CD4-positive, CD25-positive, alpha-beta regulatory T cell (primary cell): Measurements from ENCODE around the gene NTN1. TPM values are rescaled to one million over a fixed set of nuclear protein-coding genes. Genes with fewer than 3 reads are reported as not detected.

ENCODE experiments used
- ATAC-seq, 2 donors: fragments of 150-1000 bp; cut with Tn5 transposase; one replicate each; pipeline ENCODE4 v1.10.0; 2021; ENCODE audit warnings: low read depth in 2 of 2, moderate number of reproducible peaks in 2 of 2, moderate library complexity in 1 of 2
- DNase-seq, 3 donors: peaks; one replicate each; pipeline versions ENCODE4 v3.0.0 to v3.0.0-alpha.2; 2012 to 2022; ENCODE audit warnings: mixed read lengths in 1 of 3
- H3K27ac ChIP-seq: one replicate; pipeline ENCODE4 v1.7.0; 2013; ENCODE audit warnings: mild to moderate bottlenecking, low read length; ENCODE audit not compliant: insufficient read depth, poor library complexity, severe bottlenecking
- H3K27me3 ChIP-seq: one replicate; pipeline ENCODE4 v1.7.0; 2013; ENCODE audit warnings: low read length; ENCODE audit not compliant: control insufficient read depth, insufficient read depth
- H3K36me3 ChIP-seq: one replicate; pipeline ENCODE4 v1.7.0; 2013; ENCODE audit warnings: mild to moderate bottlenecking, low read length, moderate library complexity; ENCODE audit not compliant: control insufficient read depth, insufficient read depth
- H3K4me1 ChIP-seq: 2 replicates; pipeline ENCODE4 v1.7.0; 2013; ENCODE audit warnings: mild to moderate bottlenecking, low read length; ENCODE audit not compliant: insufficient read depth, control insufficient read depth, poor library complexity, severe bottlenecking
- H3K4me3 ChIP-seq: one replicate; pipeline ENCODE4 v1.7.0; 2013; ENCODE audit warnings: low read depth, mild to moderate bottlenecking, low read length, moderate library complexity
- H3K9me3 ChIP-seq, 2 experiments: 1 replicate in 1 of 2; 2 replicates in 1 of 2; pipeline ENCODE4 v1.7.0; 2013; ENCODE audit warnings: low read length in 2 of 2, mild to moderate bottlenecking in 1 of 2, moderate library complexity in 1 of 2; ENCODE audit not compliant: control insufficient read depth in 2 of 2
- H3K27ac Mint-ChIP-seq, 3 donors: one replicate each; pipeline ENCODE4 v1.8.0; 2020 to 2022; ENCODE audit warnings: mild to moderate bottlenecking in 3 of 3, mixed read lengths in 3 of 3, moderate library complexity in 2 of 3
- H3K27me3 Mint-ChIP-seq: one replicate; pipeline ENCODE4 v1.8.0; 2022; ENCODE audit warnings: mild to moderate bottlenecking, mixed read lengths
- H3K36me3 Mint-ChIP-seq: one replicate; pipeline ENCODE4 v1.8.0; 2020; ENCODE audit warnings: mixed read lengths
- H3K4me1 Mint-ChIP-seq, 4 donors: one replicate each; pipeline ENCODE4 v1.8.0; 2020 to 2022; ENCODE audit warnings: mixed read lengths in 4 of 4, mild to moderate bottlenecking in 1 of 4
- H3K4me3 Mint-ChIP-seq, 4 donors: one replicate each; pipeline ENCODE4 v1.8.0; 2020 to 2022; ENCODE audit warnings: mild to moderate bottlenecking in 4 of 4, mixed read lengths in 4 of 4, moderate library complexity in 3 of 4
- H3K9me3 Mint-ChIP-seq, 7 donors: one replicate each; pipeline ENCODE4 v1.8.0; 2020 to 2022; ENCODE audit warnings: mixed read lengths in 7 of 7, mild to moderate bottlenecking in 3 of 7, moderate library complexity in 2 of 7
- polyA plus RNA-seq, 4 donors: library from polyadenylated mRNA; unstranded; fragments of 300-500 nt; fragmentation: Illumina TruSeq; gene quantifications; one replicate each; pipeline ENCODE4 v1.2.3, GENCODE V29; 2021
- total RNA-seq: library from RNA; stranded (reverse); gene quantifications from one replicate; pipeline ENCODE4 v1.2.3, GENCODE V29; 2022

Gene NTN1
- total and polyA plus RNA-seq, 5 donors from 2014 or later, result 0.03 TPM; not detected in 4

GRCh38 chr17:9185142-9185541, 163.8 kb downstream of the NTN1 start:
- ATAC-seq (no peak), DNase-seq (no peak)
- H3K9me3 Mint-ChIP-seq, result no peaks in the 10 kb centered on the region
- H3K4me3 Mint-ChIP-seq, result no peak overlapping the region
- no peak overlapping the region for H3K27ac ChIP-seq
- H3K27ac Mint-ChIP-seq, result no peak overlapping the region
- no peaks in the 10 kb centered on the region for H3K36me3 Mint-ChIP-seq
- no peaks in the 10 kb centered on the region for H3K27me3 ChIP-seq
- H3K4me3 ChIP-seq, result no peak overlapping the region
- H3K36me3 ChIP-seq, result no peaks in the 10 kb centered on the region
- no peaks in the 10 kb centered on the region for H3K4me1 ChIP-seq
- H3K9me3 ChIP-seq, result no peaks in the 10 kb centered on the region
- H3K4me1 Mint-ChIP-seq, result no peaks in the 10 kb centered on the region
- peaks cover 5% of the 10 kb centered on the region for H3K27me3 Mint-ChIP-seq

- H3K9me3 ChIP-seq, result no peaks in the 10 kb centered on the region
- no peak for DNase-seq
- no peak overlapping the region for H3K4me3 Mint-ChIP-seq
- no peak overlapping the region for H3K27ac Mint-ChIP-seq
- no peak overlapping the region for H3K27ac ChIP-seq
- H3K36me3 ChIP-seq, result no peaks in the 10 kb centered on the region
- no peak overlapping the region for H3K4me3 ChIP-seq
- no peak for ATAC-seq
- H3K9me3 Mint-ChIP-seq, result no peaks in the 10 kb centered on the region
- no peaks in the 10 kb centered on the region for H3K4me1 Mint-ChIP-seq
- H3K27me3 ChIP-seq, result no peaks in the 10 kb centered on the region
- H3K4me1 ChIP-seq, result no peaks in the 10 kb centered on the region
- peaks cover 5% of the 10 kb centered on the region for H3K27me3 Mint-ChIP-seq
- no peaks in the 10 kb centered on the region for H3K36me3 Mint-ChIP-seq
Measured at GRCh38 chr17:9185688-9186284, 164.5 kb downstream of the NTN1 start.

DNA sequence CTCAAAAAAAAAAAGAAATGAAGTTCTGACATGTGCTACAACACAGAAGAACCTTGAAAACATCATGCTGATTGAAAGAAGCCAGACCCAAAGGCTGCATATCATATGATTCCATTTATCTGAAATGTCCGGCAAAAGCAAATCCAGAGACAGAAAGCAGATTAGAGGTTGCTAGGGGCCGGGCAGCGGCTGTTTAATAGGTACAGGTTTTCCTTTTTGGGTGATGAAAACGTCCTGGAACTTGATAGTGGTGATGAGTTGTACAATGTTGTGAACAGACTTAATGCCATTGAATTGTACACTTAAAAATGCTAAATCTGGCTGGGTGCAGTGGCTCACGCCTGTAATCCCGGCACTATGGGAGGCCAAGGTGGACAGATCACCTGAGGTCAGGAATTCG, 166.5 kb downstream of the NTN1 start:
- no peak overlapping the region for H3K27ac ChIP-seq
- H3K9me3 Mint-ChIP-seq, result no peaks in the 10 kb centered on the region
- no peak for DNase-seq
- H3K9me3 ChIP-seq, result no peaks in the 10 kb centered on the region
- no peak overlapping the region for H3K27ac Mint-ChIP-seq
- H3K4me3 Mint-ChIP-seq, result no peak overlapping the region
- H3K27me3 ChIP-seq, result no peaks in the 10 kb centered on the region
- no peaks in the 10 kb centered on the region for H3K4me1 ChIP-seq
- no peaks in the 10 kb centered on the region for H3K36me3 Mint-ChIP-seq
- ATAC-seq, result no peak
- H3K27me3 Mint-ChIP-seq, result peaks cover 5% of the 10 kb centered on the region
- H3K4me3 ChIP-seq, result no peak overlapping the region
- H3K36me3 ChIP-seq, result no peaks in the 10 kb centered on the region
- no peaks in the 10 kb centered on the region for H3K4me1 Mint-ChIP-seq

- Mint-ChIP-seq H3K4me1 (no peaks in the 10 kb centered on the region), H3K36me3 (no peaks in the 10 kb centered on the region), H3K4me3 (no peak overlapping the region), H3K27ac (no peak overlapping the region), H3K27me3 (peaks cover 3% of the 10 kb centered on the region), H3K9me3 (no peaks in the 10 kb centered on the region)
- ATAC-seq, result no peak
- no peak overlapping the region for H3K4me3 ChIP-seq
- no peaks in the 10 kb centered on the region for H3K9me3 ChIP-seq
- no peaks in the 10 kb centered on the region for H3K36me3 ChIP-seq
- H3K27ac ChIP-seq, result no peak overlapping the region
- DNase-seq, result no peak
- H3K27me3 ChIP-seq, result no peaks in the 10 kb centered on the region
- no peaks in the 10 kb centered on the region for H3K4me1 ChIP-seq
Measured at GRCh38 chr17:9188367-9188766, 167.1 kb downstream of the NTN1 start.

DNA sequence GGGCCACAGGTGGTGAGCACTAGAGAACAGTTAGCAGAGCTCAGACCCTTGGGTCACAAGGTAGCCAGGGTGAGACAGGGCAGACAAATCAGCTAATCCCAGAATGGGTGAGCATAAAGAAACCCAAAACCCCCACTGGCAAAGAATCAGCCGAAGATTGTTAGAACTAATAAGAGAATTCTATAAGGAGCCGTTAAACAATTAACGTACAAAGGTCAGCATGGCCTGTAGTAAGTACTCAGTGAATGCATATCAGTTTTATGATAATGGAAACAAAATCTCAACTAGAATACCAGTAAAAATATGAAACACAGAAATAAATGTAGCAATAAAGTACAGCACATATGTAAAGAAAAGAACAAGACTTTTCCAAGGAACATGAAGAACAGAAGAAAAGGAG, 168.6 kb downstream of the NTN1 start:
- Histone ChIP-seq H3K4me3 (no peak overlapping the region), H3K4me1 (no peaks in the 10 kb centered on the region), H3K36me3 (no peaks in the 10 kb centered on the region), H3K27ac (no peak overlapping the region), H3K27me3 (no peaks in the 10 kb centered on the region), H3K9me3 (no peaks in the 10 kb centered on the region)
- Mint-ChIP-seq H3K9me3 (no peaks in the 10 kb centered on the region), H3K36me3 (no peaks in the 10 kb centered on the region), H3K4me3 (no peak overlapping the region), H3K4me1 (no peaks in the 10 kb centered on the region), H3K27me3 (peaks cover 4% of the 10 kb centered on the region), H3K27ac (no peak overlapping the region)
- no peak for ATAC-seq
- no peak for DNase-seq

GRCh38 chr17:9192010-9192409, 170.7 kb downstream of the NTN1 start:
- ATAC-seq, result no peak
- H3K4me1 Mint-ChIP-seq, result no peaks in the 10 kb centered on the region
- H3K9me3 Mint-ChIP-seq, result peaks cover 0 to 2% (median 0%) of the 10 kb centered on the region in 7 donors
- H3K4me1 ChIP-seq, result no peaks in the 10 kb centered on the region
- no peak overlapping the region for H3K27ac Mint-ChIP-seq
- H3K4me3 Mint-ChIP-seq, result no peak overlapping the region
- peaks cover 9% of the 10 kb centered on the region for H3K27me3 Mint-ChIP-seq
- H3K27me3 ChIP-seq, result no peaks in the 10 kb centered on the region
- no peaks in the 10 kb centered on the region for H3K36me3 Mint-ChIP-seq
- H3K4me3 ChIP-seq, result no peak overlapping the region
- H3K36me3 ChIP-seq, result no peaks in the 10 kb centered on the region
- no peak for DNase-seq
- no peaks in the 10 kb centered on the region for H3K9me3 ChIP-seq
- H3K27ac ChIP-seq, result no peak overlapping the region

DNA sequence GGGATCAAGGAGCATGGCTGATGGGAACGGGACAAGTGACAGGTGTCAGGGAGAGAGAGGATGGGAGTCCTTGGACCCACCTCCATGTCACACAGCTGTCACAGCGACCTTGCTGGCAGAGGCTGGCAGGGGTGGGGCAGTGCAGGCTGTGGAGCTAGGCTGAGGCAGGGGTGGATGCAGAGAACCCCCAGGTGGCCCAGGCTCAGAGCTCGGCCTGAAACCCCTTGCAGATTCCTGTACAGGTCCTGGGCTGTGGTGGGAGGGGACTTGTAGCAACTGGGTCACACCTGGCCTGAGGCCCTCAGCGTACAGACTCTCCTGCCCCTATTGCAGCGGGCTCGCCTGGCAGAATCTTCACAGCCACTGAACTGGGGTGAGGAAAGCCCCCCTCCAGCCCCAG, 174.1 kb downstream of the NTN1 start:
- no peaks in the 10 kb centered on the region for H3K4me1 ChIP-seq
- H3K27me3 ChIP-seq, result no peaks in the 10 kb centered on the region
- peaks cover 17% of the 10 kb centered on the region for H3K27me3 Mint-ChIP-seq
- no peak overlapping the region for H3K27ac ChIP-seq
- H3K4me3 ChIP-seq, result no peak overlapping the region
- H3K4me3 Mint-ChIP-seq, result no peak overlapping the region
- H3K36me3 ChIP-seq, result no peaks in the 10 kb centered on the region
- H3K4me1 Mint-ChIP-seq, result no peaks in the 10 kb centered on the region
- no peak for ATAC-seq
- no peaks in the 10 kb centered on the region for H3K36me3 Mint-ChIP-seq
- no peak overlapping the region for H3K27ac Mint-ChIP-seq
- DNase-seq, result no peak
- H3K9me3 ChIP-seq, result no peaks in the 10 kb centered on the region
- peaks cover 0 to 4% (median 0%) of the 10 kb centered on the region in 7 donors for H3K9me3 Mint-ChIP-seq

DNA sequence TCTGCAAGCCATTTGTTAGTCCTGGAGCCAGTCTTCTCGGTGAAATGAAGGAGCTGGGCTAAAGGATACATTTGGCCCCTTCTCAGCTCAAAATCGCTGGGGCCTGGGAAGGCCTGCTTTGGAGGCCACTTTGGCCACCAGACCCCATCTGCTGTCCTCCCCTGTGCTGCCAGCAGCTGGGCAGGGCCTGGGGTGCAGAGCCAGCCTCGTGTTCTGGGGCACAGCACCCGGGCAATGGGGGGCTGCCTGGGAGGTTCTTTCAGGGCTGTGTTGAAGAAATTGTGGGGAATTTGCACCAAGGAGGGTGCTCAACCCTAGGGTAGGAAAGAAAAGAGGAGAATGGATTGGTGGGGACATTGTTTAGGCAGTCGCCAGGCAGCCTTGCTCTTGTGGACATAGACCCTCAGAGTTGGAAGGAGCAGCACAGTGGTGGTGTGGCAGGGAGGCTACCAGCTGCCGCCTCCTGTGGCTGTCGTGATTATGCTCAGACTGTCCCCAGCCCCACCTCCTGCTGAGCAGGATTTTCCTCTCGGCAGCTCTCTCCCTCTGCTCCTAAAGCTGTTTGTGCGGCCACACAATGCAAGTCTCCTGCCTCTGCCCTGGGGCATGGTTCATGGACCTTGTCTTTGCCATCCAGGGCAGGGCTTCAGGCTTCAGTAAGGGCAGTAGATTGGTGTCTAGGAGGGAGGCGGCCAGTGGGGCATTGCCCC, 174.8 kb downstream of the NTN1 start:
- ATAC-seq, result no peak
- H3K27me3 ChIP-seq, result no peaks in the 10 kb centered on the region
- Mint-ChIP-seq H3K9me3 (peaks cover 0 to 5% (median 0%) of the 10 kb centered on the region in 7 donors), H3K4me1 (peaks cover 0 to 2% (median 0%) of the 10 kb centered on the region in 4 donors), H3K36me3 (no peaks in the 10 kb centered on the region), H3K4me3 (no peak overlapping the region), H3K27me3 (peaks cover 17% of the 10 kb centered on the region), H3K27ac (no peak overlapping the region)
- DNase-seq, result no peak
- H3K4me3 ChIP-seq, result no peak overlapping the region
- no peak overlapping the region for H3K27ac ChIP-seq
- H3K4me1 ChIP-seq, result no peaks in the 10 kb centered on the region
- H3K9me3 ChIP-seq, result no peaks in the 10 kb centered on the region
- H3K36me3 ChIP-seq, result no peaks in the 10 kb centered on the region
